Epidermal melanocyte (primary cell): Measurements from ENCODE around the gene TMEM51.
A peak's percentile ranks its signal among the peaks of the same experiment; 100 is the strongest.

ENCODE experiments used
- DNase-seq: peaks from one replicate; pipeline ENCODE4 v3.0.0; 2011; ENCODE audit warnings: low spot score; ENCODE audit not compliant: insufficient read length

TMEM51 gene

GRCh38 chr1:15176898-15177665 lies 23.5 kb downstream of the TMEM51 start:
- DNase-seq: no peak

DNA sequence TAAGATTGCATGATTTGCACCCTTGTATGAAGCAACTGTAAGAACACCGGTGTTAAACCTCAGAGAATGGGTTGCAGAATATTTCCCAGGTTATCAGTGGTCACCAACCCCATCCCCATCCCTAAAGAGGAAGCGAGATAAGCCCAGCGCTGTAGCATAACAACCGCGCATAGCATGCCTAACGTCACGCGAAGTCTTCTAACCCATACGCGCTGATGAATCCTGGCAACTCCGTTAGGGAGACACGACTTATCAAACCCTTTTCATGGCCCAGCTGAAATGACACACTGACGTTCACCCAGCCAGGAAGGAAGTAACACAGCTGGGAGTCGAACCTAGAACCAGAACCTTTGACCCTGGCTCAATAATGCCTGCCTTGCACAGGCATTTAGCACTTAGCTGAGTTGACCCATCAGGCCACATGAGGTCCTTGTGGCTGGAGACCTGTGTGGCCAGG lies 24.2 kb downstream of the TMEM51 start:
- DNase-seq: no peak

- no peak for DNase-seq
Measured at GRCh38 chr1:15178571-15179484, 25.3 kb downstream of the TMEM51 start.

DNA sequence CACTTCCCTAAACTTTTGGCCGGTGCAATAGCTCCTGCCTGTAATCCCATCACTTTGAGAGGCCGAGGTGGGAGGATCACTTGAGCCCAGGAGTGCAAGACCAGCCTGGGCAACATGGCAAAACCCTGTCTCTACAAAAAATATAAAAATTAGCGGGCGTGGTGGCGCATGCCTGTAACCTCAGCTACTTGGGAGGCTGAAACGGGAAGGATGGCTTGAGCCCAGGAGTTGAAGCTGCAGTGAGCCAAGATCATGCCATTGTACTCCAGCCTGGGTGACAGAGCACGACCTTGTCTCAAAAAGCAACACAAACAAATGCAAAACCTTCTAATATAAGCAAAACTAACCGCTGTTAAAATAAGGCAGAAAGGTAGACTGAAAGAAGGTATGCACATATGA lies 25.9 kb downstream of the TMEM51 start:
- no peak for DNase-seq

DNA sequence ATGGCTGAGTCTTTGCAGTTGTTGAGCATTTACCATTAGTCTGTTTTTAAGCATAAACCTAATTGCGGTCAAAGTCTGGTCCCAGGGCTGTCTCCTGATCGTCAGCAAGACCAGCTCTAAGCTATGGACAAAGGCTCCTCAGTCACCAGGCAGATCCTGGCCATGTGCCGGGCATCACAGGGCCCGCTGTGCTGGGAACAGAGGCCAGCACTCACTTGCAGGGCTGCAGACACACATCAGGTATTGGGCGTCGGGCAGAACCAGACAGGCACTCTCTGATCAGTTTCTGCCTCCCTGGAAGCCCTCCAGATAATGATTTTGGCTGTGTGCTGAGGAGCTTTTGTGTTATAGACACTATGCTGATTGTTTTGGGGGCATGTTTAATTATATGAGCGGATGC lies 26.6 kb downstream of the TMEM51 start:
- DNase-seq: peak; percentile 54

DNA sequence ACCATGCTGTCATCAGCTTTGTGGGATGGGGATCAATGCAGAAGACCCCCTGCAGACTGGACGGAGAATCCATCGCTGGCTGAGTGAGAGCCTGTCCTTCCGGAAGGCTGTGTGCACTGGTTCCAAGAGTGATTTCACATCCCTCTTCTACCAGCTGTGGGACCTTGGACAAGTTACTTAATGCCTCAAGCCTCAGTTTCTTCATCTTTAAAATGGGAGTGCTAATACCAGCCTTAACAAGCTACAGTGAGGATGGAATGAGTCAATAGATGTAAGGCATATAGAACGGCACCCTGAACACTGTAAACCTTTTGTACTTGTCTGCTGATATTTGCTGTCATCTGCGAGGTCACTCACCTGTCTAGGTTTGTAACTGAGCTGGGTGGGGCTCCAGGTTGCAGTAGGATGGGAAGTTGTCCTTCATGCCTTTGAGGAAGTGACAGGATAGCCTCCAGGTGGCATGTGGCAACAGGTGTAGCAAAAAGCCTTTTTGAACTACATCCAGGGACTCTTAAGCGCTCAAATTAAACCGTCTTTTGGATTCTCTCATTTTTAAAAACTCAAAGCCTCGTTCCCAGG lies 27.5 kb downstream of the TMEM51 start:
- no peak for DNase-seq

- DNase-seq: no peak
Measured at GRCh38 chr1:15181564-15181963, 28.0 kb downstream of the TMEM51 start.

DNA sequence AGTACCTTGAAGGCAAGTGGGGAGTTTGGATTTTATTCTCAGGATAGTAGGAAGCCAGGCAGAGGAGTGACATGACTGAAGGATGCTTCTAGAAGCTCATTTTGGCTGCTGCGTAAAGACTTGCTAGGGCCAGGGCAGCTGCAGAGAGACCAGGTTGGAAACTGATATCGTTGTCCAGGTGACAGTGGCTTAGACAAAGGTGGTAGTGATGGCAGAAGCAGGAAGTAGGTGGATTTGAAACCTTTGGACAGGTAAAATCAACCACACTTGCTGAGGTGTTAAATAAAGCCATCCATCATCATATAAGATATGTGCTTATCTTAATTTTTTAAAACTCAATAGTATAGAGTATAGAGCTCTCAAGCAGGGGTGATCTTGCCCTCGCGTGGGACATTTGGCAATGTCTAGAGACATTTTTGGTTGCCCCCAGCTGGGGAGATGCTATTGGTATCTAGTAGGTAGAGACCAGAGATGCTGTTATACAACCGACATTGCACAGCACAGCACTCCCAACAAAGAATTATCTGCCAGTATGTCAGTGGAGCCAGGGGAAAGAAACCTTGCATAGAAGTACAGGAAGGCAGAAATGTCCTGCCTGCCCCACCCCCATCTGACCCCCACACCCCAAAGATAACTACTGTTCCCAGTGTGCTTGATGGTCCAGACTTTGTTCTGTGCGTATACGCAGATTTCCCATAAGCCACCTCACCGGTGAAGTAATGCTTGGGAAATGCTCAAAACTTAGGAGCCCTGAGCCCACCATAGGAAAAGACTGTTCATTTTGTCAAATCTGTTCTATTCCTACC lies 31.1 kb downstream of the TMEM51 start:
- no peak for DNase-seq

DNA sequence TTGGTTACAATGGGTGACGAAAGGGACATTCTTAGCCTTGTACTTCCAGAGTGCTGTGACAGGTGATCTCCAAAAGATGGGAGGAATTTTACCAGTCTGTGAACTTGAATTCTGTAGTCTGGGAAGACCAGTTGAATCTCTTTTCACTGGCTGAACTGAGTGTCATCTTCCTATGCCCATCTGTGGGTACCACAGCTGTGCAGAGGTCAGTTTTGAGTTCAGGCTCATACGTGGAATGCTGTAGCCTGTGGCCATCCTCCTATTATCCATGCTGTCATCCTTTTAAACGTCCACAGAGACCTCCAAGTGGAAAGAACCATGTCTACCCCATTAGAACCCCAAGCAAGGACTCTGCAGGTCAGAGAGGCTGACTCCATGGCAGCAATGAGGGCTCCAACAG lies 32.1 kb downstream of the TMEM51 start:
- DNase-seq: no peak

DNA sequence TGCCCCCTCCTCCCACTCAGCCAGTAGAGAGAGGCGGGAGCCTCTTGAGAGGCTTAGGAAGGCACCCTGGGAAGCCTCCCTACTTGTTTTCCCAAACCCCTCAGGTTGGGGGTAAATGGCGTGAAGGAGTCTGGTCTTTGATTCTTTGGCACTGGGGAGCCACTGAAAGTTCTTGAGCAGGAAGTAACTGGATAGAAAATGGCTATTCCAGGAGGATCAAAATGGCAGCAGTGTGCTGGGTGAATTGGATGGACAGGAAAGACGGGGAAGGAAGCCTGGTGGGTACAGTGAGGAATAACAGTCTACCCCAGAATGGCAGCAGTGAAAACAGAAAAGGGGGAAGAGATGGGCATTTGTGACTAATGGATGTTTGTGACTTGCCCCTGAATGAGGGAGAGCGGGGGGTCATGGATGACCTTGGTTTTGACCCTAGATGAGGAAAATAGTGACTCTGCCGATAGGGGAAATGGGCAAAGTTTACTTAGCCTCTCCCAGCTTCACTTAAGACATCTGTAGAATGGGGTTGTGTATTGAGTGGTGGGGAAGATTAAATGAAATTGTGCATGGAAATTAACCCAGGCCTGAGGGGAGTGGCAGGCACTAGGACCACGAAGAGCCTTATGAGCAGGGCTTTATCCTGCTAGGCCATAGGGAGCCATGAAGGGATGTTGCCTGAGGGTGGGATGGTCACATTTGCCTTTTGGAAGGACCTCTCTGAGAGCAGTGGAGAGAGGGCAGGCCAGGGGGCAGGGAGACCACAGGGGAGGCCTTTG lies 32.7 kb downstream of the TMEM51 start:
- DNase-seq: no peak

DNA sequence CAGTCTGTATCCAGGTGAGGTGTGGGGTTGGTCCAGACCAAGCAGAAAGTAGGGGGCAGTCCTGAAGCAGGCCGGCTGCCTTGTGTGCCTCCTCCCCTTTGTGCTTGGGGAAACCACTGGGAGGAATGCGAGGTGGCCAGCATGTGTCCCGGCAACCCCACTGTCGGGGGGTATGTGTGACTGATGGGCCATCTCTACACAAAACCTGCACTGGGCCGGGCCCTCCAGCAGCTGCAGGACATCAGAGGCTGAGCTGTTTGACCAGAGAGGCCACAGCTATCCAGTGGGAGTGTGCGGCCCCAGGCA lies 33.3 kb downstream of the TMEM51 start:
- no peak for DNase-seq

DNA sequence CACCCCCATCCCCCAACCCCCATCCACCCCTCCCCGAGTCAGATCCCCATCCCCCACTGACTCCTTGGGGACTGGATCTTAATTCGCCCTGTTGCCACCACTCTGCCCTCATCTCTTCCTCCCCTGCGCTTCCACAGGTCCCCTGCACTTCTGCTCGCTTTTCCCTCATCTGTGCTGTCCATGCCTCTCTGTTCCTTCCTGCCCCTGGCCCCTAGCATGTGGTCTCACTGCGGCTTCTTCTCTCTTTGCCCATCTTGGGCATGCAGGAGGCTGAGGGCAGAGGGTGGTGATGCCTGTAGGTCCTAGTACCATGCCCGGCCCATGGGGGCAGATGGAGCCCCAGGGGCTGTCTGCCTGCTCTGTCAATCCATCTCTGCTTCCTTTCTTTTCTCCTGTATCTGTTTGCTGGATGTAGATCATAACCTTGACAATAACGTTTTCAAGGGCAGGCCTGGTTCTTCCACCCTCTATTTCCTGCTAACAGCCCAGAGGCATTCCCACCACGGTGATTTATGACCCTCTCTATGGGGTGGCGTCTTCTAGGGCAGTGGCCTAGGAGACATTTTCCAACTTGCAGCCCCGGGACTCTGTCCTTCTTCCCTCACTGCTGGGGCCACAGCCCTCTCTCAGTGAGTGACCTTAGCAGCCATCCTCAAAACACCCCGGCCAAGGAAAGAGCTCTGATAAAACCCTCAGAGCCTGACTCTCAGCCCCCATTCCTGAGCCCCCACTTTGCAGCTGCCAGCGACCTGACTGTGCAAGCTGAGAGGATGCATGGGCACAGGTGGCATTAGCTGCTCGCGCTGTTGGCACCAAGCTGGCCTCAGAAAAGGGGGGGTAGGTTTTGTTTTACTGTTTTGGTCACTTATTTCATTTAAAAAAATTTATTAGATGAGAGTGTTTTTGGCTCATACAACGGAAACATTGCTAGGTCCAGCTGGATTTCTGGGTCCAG lies 33.9 kb downstream of the TMEM51 start:
- no peak for DNase-seq

- no peak for DNase-seq
Measured at GRCh38 chr1:15188130-15188524, 34.6 kb downstream of the TMEM51 start.

DNA sequence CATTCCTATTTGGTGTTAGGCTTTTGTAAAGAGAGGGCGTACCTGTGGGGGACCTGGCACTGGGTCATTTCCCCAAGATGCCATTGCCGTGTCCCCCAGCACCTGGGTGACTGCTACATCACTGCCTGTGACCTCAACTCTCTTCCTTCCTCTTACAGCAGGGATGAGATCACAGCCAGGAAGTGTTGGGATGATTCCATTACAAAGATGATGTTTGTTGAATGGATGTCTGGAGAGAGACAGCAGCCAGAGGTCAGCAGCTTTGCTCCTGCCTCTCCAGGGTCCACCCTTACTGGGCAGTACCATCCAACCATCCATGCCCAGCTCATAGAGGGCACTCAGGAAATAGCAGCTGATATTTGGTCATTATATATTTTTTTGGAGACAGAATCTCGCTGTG lies 35.1 kb downstream of the TMEM51 start:
- no peak for DNase-seq

- DNase-seq: no peak
Measured at GRCh38 chr1:15189692-15190370, 36.3 kb downstream of the TMEM51 start.

- DNase-seq: no peak
Measured at GRCh38 chr1:15191267-15191666, 37.7 kb downstream of the TMEM51 start.

DNA sequence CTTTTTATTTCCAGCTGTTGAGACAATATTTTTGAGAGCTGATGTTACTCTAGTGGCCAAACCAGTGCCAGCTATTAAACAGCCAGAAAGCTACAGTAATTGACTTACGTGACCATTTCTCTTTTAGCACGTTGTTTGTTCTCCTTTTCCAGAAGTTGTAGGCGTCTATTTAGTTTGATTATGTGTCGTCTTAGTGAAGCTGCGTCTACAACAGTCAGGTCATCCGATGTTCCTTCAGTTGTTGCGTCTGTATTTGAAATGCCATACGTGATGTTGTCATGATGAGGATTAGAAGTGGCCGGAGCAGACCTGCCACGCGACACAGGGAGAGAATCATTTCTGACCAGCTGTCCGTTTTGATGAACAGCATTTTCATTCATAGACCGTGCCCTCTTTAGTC lies 38.2 kb downstream of the TMEM51 start:
- DNase-seq: no peak

- DNase-seq: no peak
Measured at GRCh38 chr1:15192916-15193550, 39.5 kb downstream of the TMEM51 start.
